HG03108 (cell line): Measurements from ENCODE around the gene CTNNA1.

Source experiments
- ATAC-seq: cut with Tn5 transposase; IDR thresholded peaks from one replicate; pipeline ENCODE4 v1.9.1; 2021; ENCODE audit warnings: moderate library complexity; ENCODE audit not compliant: unreplicated experiment

The CTNNA1 gene

DNA sequence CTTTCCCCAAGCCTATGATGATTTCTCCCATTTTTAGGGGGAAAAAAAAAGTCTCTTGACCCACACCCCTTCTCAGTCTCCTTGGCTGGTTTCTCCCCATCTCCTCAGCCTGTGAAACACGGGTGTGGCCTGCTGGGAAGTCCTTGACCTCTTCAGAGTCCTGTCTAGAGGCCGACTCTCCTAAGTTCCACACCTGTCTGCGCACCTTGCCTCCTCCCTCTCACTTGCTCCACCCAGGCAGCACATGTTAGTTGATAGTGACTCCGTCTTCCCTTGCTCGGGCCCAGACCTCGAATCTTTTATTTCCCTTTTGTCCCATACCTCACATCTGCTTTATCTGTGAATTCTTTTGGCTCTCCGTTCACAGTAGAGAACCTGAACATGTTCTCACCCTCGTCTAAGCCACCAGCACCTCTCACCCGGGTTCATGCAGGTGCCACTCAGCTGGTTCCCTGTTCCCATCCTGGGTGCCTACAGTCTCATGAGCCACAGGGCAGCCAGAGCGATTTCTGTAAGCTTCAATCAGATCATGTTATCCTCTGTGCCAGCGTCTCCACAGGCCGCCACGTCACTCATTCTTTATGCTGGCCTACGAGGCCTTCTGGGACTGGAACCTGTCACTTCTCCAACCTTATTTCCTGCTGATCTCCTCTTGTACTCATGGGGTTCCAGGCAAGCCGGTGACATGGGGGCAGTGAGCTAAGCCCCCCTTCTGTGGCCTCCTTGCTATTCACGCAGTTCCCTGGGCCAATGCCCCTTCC lies 173.6 kb downstream of the CTNNA1 start:
- ATAC-seq, result no peak

DNA sequence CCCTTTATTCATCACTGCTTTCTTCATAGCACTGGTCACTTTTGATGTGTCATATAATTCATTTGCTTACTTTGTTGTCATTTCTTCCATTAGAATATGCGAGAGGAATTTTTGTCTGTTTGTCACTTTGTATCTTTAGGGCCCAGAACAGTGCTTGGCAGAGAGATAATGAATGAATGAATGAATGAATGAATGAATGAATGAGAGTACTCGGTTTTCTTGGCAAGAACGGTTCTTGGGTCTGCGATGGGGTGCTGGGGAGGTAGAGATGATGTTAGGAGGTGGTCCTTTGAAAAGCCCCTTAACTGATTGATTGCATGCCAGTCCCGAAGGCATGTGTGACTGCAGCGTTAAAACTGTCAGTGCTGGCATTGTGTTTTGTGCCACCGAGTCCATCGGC lies 174.3 kb downstream of the CTNNA1 start:
- ATAC-seq, result no peak

DNA sequence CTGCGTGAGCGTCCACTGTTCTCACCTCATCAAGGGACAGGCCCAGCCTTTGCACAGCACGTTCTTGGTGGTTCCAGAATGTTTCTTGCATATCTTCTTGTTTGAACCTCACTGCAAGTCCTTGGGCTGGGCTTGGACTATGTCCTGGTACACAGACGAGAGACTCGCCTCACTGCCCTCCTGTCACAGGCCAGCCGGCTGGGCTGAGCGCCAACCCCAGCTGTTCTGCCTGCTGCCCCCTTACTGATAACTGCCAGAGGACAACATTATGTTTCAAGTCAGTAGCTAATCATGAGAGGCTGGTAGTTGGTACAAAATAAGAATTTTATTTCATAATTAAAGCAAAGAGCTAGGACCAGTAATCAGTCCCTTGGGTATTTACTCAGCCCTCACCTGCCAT lies 174.8 kb downstream of the CTNNA1 start:
- ATAC-seq, result no peak

DNA sequence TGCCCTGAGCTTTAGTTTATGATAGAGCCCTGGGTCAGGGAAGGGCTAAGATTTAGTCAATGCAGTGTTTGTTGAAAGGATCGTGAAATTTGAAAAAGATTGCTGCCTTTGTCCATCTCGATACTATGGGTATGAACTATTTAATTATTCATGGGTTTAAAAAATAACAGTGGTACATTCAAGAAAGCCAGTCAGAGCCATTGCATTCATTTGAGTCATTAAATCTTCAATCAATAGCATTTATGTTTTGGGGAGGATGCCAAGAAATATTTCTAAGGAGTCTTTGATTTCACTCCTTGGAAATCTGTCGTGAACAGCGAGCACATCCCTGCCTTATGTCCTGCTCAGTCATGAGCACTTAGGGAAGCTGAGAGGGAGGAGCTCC lies 176.3 kb downstream of the CTNNA1 start:
- no peak for ATAC-seq

DNA sequence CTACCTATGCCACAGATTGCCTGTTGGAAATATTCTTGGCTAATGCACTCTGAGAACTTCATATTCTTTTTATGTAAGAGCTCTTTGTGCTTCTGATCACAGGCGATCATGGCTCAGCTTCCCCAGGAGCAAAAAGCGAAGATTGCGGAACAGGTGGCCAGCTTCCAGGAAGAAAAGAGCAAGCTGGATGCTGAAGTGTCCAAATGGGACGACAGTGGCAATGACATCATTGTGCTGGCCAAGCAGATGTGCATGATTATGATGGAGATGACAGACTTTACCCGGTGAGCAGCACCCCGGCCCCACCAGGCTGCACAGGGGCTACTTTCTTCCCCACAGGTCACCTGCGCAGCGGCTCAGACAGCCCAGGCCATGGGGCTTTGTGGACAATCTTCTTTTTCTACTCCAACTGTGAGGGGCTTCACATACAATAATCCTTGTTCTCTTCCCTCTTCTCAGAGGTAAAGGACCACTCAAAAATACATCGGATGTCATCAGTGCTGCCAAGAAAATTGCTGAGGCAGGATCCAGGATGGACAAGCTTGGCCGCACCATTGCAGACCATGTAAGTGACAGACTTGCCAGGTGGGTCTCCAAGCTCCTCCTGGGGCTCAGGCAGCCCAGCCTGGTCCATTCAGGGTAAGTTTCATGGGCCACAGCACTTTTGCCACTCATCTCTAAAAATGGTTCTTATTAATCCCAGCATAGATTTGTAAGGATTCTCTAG lies 177.3 kb downstream of the CTNNA1 start:
- ATAC-seq, result no peak

DNA sequence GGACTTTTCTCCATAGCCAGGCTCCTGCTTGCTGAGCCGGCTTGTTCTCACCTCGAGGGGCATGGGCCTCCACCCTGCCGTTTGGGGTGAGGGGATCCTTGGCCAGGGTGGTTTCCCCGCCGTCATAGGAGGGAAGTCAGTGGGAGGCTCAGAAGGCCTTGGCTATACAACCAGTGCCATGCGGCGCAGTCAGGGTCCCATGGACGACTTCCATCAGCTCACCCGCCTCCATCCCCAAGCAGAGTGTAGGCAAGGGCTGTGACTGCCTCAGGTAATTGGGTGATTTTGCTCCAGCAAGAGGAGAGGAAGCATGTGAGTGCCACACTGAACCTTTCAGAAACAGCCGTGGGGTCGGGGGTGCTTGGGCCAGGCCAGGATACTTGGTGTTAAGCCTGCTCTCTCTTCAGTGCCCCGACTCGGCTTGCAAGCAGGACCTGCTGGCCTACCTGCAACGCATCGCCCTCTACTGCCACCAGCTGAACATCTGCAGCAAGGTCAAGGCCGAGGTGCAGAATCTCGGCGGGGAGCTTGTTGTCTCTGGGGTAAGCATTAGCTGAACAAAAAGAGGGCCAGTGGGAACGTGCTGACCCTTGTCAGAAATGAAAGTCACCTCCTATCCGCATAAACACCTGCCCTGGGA lies 179.1 kb downstream of the CTNNA1 start:
- ATAC-seq, result no peak

DNA sequence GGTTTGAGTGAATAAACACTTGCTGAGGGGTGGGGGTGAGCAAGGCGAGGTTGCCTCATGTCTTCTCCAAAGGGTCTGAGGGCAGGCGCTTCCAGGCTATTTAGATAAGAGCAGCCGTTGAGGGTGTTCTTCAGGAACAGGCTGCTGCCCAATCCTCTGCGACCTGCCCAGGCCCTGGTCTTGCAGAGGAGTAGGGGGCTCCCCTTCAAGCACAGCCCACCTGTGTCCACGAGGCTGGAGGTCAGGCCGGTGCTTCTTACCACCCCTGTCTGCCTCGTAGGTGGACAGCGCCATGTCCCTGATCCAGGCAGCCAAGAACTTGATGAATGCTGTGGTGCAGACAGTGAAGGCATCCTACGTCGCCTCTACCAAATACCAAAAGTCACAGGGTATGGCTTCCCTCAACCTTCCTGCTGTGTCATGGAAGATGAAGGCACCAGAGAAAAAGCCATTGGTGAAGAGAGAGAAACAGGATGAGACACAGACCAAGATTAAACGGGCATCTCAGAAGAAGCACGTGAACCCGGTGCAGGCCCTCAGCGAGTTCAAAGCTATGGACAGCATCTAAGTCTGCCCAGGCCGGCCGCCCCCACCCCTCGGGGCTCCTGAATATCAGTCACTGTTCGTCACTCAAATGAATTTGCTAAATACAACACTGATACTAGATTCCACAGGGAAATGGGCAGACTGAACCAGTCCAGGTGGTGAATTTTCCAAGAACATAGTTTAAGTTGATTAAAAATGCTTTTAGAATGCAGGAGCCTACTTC lies 180.5 kb downstream of the CTNNA1 start:
- ATAC-seq, result no peak

DNA sequence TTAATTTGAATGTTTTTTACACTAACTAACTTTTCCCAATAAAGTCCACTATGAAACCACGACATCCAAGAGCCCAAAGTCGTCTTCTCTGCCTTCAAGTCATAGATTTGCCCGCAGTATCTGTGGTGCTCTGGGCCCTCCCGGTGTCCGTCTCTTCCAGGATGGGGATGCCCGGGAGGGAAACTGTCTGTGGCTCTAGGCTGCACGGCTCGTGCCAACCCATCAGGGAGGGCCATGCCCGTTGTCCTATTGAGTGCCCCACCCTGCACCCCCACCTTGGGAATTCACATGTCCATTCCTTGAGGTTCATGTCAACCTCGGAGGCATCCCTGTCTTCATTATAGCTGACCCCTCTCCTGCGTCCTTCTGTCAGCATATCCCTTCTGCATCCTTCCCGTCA lies 181.7 kb downstream of the CTNNA1 start:
- no peak for ATAC-seq

DNA sequence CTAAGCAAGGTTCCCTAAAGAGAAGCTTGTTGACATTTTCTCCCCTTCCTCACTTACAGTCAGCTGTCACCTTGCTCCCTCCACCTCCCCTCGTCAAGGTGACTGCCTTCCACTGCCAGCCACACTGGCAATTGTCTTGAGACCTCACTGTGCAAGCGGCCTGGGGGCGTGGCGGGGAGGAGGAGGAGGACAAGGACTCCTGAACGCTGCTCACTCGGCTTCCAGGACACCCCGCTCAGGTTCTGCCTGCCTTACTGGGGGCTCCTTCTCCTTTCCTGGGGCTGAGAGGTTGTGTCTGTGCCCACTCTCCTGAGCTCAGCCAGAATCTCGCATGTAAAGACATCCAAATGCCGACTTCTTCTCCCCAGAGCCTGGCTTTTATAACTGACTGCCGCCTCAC lies 182.2 kb downstream of the CTNNA1 start:
- no peak for ATAC-seq

DNA sequence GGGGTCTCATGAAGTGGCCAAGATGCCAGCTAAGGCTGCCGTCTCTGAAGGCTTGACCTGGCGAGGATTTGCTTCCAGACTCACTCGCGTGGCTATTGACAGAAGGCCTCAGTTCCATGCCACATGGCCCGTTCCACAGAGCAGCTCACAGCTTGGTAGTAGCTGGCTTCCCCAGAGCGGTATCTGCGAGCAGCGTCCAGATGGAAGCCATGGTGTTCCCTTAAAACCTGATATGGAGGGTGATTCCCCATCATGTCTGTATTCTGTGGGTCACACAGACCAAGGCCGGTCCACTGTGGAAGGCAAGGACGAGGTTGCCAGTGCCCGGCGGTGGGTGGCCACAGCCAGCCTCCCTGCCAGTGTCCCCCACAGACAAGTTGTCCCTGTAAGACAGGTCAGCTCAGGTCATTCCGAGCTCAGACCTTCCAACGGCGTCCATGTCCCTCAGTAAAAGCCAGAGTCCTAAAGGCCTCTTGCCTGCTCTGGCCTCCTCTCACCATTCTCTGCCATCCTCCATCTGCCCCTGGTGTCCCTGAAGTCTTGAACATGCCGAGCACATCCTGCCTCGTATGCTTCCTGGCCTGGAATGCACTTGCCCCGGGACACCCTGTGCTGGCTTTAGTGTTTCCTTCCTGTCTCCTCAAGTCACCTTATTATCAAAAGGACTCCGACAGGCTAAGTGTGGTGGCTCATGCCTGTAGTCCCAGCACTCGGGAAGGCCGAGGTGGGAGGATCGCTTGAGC lies 183.2 kb downstream of the CTNNA1 start:
- ATAC-seq, result no peak

DNA sequence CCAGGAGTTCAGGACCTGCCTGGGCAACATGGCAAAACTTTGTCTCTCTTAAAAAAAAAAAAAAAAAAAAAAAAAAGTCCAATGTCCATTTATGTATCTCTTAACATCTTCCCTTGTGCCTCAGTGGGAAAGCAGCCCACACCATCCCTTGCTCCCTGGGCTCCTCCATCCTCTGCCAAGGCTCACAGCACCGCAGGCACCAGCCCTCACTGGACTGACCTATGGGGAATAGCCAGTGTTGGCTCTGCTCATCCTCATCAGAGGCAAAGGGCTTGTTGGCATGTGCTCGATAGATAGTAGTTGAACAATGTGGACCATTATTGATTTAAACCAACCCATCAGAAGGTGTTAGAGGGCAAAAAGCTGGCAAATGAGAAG lies 183.7 kb downstream of the CTNNA1 start:
- ATAC-seq, result no peak

DNA sequence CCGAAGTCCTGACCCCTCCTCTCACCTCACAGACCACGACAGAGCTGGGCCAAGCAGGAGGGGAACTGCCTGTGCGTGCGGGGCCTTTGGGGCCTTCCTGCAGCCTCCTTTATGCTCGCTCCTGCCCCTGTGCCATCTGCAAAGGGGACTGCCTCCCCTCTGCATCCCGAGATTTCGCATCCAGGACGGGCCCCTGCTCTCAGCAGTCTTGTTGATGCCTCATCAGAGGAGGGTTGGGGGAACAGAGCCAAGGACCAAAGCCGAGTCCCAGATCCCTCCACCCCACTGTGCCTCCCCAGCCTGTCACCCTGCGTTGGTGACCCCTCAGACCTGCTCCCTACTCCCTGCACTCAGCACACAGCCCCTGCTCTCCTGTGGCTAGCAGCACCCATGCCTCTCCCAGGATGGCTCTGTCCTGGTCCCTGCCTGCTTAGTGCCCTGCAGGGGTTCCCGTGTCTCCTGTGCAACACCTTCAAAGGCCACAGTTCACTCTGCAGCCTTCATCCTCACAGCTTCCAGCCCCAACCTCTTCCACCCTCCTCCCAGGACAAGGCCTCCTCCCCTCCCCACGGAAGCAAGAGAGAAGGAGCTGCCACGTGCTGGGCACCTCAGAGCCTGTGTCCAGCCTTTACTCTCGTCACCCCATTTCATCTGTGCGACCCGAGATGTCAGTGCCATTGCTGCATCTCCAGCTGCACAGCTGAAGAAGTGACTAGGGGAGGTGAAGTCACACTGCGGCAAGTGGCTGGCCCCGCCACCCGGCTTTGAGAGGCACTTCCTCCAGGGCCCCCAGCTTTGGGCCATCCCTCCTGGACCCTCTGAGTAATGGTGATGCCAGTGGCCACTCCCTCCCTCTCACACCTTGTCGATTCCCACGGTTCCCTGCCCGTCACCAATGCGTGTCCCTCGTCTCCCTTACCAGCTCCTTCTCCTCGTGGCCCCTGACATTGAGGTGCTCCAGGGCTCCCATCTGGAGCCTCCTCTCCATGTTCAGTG lies 184.5 kb downstream of the CTNNA1 start:
- ATAC-seq, result no peak

DNA sequence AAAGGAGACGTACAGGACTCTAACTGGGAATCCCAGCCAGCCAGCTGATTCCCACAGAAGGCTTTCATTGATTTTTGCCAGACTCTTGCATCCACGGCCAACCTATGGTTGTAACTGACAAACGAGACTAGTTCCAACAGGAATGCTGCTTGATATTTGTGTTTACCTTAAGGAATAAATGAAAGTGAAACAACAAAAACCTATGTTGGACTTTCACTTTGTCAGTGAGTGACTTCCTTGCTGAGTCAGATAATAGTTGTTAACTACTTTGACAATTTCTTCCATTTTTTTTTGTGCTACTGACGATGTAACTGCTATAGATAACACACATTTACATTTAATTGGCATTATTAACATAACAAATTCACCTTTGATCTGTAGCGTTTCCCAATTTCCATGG lies 185.3 kb downstream of the CTNNA1 start:
- ATAC-seq, result no peak

DNA sequence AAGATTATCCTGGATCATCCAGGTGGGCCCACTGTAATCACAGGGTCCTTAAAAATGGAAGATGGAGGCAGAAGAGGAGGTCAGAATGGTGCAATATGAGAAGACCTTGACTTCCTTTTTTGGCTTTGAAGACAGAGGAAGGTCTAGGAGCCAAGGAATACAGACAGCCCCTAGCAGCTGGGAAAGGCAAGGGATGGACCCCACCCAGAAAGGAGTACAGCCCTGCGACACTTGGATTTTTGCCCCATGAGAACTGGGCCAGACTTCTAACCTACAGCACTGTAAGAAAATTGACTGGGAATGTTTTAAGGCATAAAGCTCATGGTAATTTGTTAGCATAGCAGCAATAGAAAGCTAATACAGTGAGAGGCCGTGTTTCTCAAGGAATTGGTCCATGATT lies 188.8 kb downstream of the CTNNA1 start:
- no peak for ATAC-seq

DNA sequence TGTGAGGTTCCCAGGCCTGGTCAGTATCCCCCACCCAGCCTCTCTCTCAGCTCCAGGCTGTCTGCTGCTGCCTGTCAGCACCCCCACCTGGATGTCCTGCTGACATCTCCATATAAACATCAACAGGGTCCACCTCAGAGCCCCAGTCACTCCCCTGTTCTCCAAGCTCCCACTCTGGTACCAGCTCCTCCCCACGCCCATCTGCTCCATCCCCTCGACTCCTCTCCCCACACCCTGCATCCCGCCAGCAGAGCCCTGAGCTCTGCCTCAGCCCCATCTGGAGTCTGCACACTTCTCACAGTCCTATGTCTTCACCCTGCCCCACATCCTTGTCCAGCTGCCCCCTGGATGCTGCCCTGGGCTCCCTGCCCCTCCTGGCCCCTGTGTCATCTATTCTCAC lies 189.6 kb downstream of the CTNNA1 start:
- ATAC-seq, result no peak

DNA sequence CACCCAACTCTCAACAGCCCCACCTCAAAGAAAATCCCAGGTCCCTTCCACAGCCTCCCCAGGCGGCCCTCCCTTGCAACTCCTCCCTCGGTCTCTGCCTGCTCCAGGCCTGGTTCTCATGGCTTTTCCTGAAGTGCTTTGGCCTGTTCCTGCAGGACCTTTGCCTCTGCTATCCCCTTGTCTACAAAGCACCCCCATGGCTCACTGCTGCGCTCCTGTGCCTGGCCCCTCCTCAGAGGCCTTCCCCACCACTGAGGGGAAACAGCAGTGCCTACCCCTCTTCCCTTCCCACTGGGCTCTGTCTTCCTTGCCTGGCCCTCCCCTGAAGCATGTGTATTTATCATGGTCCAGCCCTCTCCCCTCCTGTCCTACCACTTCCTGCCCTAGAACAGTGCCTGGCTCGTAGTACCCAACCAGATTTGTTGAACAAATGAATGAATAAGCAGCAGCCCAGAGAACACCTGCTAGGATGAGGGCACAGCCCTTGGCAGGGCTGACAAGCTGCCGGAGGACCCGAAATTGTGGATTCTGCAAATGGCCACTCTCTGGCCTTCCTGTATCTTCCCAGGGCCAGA lies 190.5 kb downstream of the CTNNA1 start:
- ATAC-seq, result no peak

DNA sequence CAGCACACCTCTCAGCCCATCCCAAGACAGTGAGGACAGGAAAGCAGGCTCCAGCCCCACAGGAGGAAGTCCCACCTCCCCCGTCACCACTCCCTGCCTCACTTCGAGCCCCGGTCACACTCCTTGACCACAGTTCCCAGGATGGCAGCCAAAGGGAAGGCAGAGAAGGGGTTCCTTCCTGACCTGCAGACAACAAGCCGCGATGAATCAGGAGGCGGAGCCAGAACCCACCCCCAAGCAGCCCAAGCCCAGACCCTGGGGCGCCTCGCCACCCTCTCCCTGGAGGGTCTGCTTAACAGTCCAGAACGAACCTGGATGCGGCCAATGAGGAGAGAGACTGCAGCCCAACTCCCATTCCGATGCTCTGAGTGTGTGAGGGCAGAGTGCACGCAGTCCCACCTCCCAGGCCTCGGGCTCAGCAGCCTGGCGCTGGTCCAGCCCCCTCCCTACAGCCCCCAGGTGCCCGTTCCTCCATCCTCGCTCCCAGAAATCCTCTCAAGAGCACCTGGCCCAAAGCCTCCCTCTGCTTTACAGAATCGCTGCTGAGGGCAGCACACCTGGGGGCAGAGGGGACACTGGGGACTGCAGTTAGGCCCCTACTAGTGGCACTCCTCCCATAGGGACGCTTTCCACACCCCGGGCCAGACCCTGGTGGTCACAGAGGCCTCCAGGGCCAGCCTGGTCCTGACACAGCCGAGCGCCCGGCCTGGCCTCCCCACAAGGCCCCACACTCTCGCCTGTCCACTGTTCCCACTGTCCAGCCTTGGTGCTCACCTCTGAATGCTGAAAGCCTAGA lies 191.5 kb downstream of the CTNNA1 start:
- ATAC-seq, result no peak

DNA sequence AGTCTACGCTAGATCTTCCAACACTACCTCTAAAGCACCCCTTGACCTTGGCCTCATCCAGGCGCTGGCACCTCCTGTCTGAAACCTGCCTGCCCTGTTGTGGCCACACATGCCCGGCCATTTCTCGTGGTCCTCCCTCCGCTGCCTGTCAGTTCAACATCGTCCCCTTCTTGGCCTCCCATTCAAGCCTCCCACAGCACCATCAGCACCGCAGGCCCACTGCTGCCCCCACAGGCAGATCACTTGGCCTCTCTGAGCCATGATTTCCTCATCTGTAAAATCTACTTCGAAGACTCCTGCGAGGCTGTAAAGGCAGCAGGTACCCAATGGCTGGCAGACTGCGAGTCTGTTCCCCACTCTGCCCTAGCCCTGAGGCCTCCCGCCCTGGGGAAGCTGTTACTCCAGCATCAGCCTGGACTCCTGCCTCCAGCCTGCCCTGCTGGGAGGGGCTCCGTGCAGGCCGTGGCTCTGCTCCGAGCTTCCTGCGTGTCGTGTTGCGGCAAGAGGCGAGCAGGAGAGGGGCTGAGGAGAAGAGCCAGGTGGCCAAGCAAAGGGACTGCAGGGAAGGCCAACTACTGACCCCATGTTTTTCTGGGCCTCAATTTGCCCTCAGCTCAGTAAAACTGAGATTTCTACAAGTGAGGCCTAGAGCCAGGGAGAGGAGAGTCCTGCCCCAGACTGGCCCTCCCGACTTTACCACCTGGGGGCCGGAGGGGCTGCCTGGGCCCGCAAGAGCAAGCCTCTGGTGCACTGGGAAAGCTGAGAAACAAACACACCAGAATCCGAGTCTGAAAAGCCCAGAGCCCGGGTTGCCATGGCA lies 192.4 kb downstream of the CTNNA1 start:
- ATAC-seq, result no peak
